GM23338 (cell line): ENCODE results near the gene ERAP2. TPM values are rescaled to one million over a fixed set of nuclear protein-coding genes. Genes with fewer than 3 reads are reported as not detected.

Experiments
- ATAC-seq: fragments of 200-7000 bp; cut with Tn5 transposase; 3 replicates; pipeline ENCODE4 v1.9.1; 2020
- DNase-seq: peaks from one replicate; pipeline ENCODE4 v3.0.0-alpha.2; 2015; ENCODE audit warnings: low spot score
- H2AFZ ChIP-seq: fragments of 200-600 bp; sonication (generic); 2 replicates; pipeline ENCODE4 v1.8.0; 2016; ENCODE audit warnings: antibody characterized with exemption, mild to moderate bottlenecking, moderate library complexity
- H3F3A ChIP-seq: fragments of 200-600 bp; sonication (generic); replicated peaks from 2 replicates; pipeline ENCODE4 v1.8.0; 2017; ENCODE audit warnings: antibody characterized with exemption, mixed run types, low read depth
- H3K27ac ChIP-seq: fragments of 200-600 bp; sonication (generic); 2 replicates; pipeline ENCODE4 v1.6.1; 2016; ENCODE audit warnings: low read depth
- H3K27me3 ChIP-seq: fragments of 200-600 bp; sonication (generic); 2 replicates; pipeline ENCODE4 v1.8.0; 2016; ENCODE audit warnings: mild to moderate bottlenecking, mixed run types, moderate library complexity; ENCODE audit not compliant: insufficient read depth
- H3K36me3 ChIP-seq: fragments of 200-600 bp; sonication (generic); 2 replicates; pipeline ENCODE4 v1.8.0; 2016; ENCODE audit warnings: mild to moderate bottlenecking; ENCODE audit not compliant: insufficient read depth
- H3K4me1 ChIP-seq: fragments of 200-600 bp; sonication (generic); 2 replicates; pipeline ENCODE4 v1.8.0; 2016; ENCODE audit warnings: mild to moderate bottlenecking, moderate library complexity; ENCODE audit not compliant: insufficient read depth
- H3K4me2 ChIP-seq: fragments of 200-600 bp; sonication (generic); 2 replicates; pipeline ENCODE4 v1.7.1; 2017; ENCODE audit warnings: mixed run types
- H3K4me3 ChIP-seq: fragments of 200-600 bp; sonication (generic); 2 replicates; pipeline ENCODE4 v1.6.1; 2016; ENCODE audit warnings: mixed run types
- H3K79me2 ChIP-seq: fragments of 200-600 bp; sonication (generic); replicated peaks from 2 replicates; pipeline ENCODE4 v1.8.0; 2017; ENCODE audit warnings: mild to moderate bottlenecking; ENCODE audit not compliant: insufficient read depth
- H3K9me2 ChIP-seq: fragments of 200-600 bp; sonication (generic); 2 replicates; pipeline ENCODE4 v1.8.0; 2017; ENCODE audit not compliant: insufficient read depth
- H4K20me1 ChIP-seq: fragments of 200-600 bp; sonication (generic); replicated peaks from 2 replicates; pipeline ENCODE4 v1.8.0; 2017; ENCODE audit warnings: mild to moderate bottlenecking; ENCODE audit not compliant: insufficient read depth
- H3K27ac Mint-ChIP-seq: 2 replicates; pipeline ENCODE4 v1.8.0; 2020; ENCODE audit warnings: inconsistent platforms, mild to moderate bottlenecking, moderate library complexity, mixed read lengths
- H3K27me3 Mint-ChIP-seq: 3 replicates; pipeline ENCODE4 v1.8.0; 2022; ENCODE audit warnings: low read depth, mild to moderate bottlenecking, moderate library complexity, mixed read lengths, inconsistent platforms; ENCODE audit not compliant: insufficient read depth, poor library complexity
- H3K36me3 Mint-ChIP-seq: 3 replicates; pipeline ENCODE4 v1.8.0; 2021; ENCODE audit warnings: low read depth, mild to moderate bottlenecking, inconsistent platforms, moderate library complexity, mixed read lengths
- H3K4me1 Mint-ChIP-seq: 3 replicates; pipeline ENCODE4 v1.8.0; 2020; ENCODE audit warnings: mild to moderate bottlenecking, inconsistent platforms, mixed read lengths
- H3K4me3 Mint-ChIP-seq: 3 replicates; pipeline ENCODE4 v1.8.0; 2021; ENCODE audit warnings: moderate library complexity, mild to moderate bottlenecking, inconsistent platforms, mixed read lengths
- H3K9me3 Mint-ChIP-seq: 3 replicates; pipeline ENCODE4 v1.8.0; 2020; ENCODE audit warnings: moderate library complexity, mild to moderate bottlenecking, inconsistent platforms, mixed read lengths
- CTCF ChIP-seq, 2 experiments: fragments of 200-600 bp in 1 of 2; sonication (generic) in 1 of 2; conservative IDR thresholded peaks; 2 replicates each; pipeline versions ENCODE4 v1.5.1 to v1.6.1; 2016 to 2017; ENCODE audit warnings: antibody characterized with exemption in 2 of 2, low read depth in 2 of 2, mild to moderate bottlenecking in 2 of 2, moderate library complexity in 1 of 2
- ETS1 ChIP-seq: IDR thresholded peaks from 2 replicates; pipeline ENCODE4 v1.6.1; 2016; ENCODE audit warnings: antibody characterized with exemption
- NANOG ChIP-seq: IDR thresholded peaks from 2 replicates; pipeline ENCODE4 v1.6.1; 2016; ENCODE audit warnings: antibody characterized with exemption, borderline replicate concordance
- POLR2AphosphoS5 ChIP-seq: IDR thresholded peaks from 2 replicates; pipeline ENCODE4 v1.6.1; 2016; ENCODE audit warnings: antibody characterized with exemption, low read depth
- ZNF462 ChIP-seq: fragments of 250-450 bp; sonication (Bioruptor Pico); IDR thresholded peaks from 2 replicates; pipeline ENCODE4 v1.5.0; 2020; ENCODE audit warnings: mild to moderate bottlenecking, moderate library complexity
- polyA plus RNA-seq: library from polyadenylated mRNA; unstranded; fragments of >200 nt; fragmentation: Nextera tagmentation; extraction: Ambion mirVana; gene quantifications from 2 replicates; pipeline ENCODE4 v1.2.1, GENCODE V29; 2016
- total RNA-seq: library from RNA; depleted of rRNA; stranded (reverse); fragments of >200 nt; shearing (Covaris generic); gene quantifications from 2 replicates; pipeline ENCODE4 v1.2.3, GENCODE V29; 2014

The ERAP2 gene
- total and polyA plus RNA-seq, 2 experiments from 2014 or later = 0.73 TPM; not detected in 1

- no peaks in the 10 kb centered on the region for H3K9me2 ChIP-seq
- H3K4me2 ChIP-seq = no peak overlapping the region
- DNase-seq (no peak), ATAC-seq (no peak)
- H3K4me3 ChIP-seq = no peak overlapping the region
- peaks cover 12% of the 10 kb centered on the region; the same call in 1 of the 2 replicates for H3K4me1 ChIP-seq
- no peak overlapping the region for H3K27ac Mint-ChIP-seq
- H3K27me3 ChIP-seq = no peaks in the 10 kb centered on the region
- H2AFZ ChIP-seq = no peak overlapping the region
- H3K27ac ChIP-seq = no peak overlapping the region
- H3K9me3 Mint-ChIP-seq = no peaks in the 10 kb centered on the region
- H3K36me3 Mint-ChIP-seq = no peaks in the 10 kb centered on the region; the same call in 2 of the 3 replicates
- no peaks in the 10 kb centered on the region for H3K79me2 ChIP-seq
- no peaks in the 10 kb centered on the region for H4K20me1 ChIP-seq
- TF ChIP-seq ZNF462 (CRISPR knock-in tag) (no peak), CTCF (conservative IDR thresholded peaks at IDR 0.05; ENCODE audit: low read depth in 2 of 2) (no peak), POLR2AphosphoS5 (no peak), ETS1 (no peak), NANOG (no peak)
- H3K4me1 Mint-ChIP-seq = peaks cover 10% of the 10 kb centered on the region
- H3F3A ChIP-seq = no peaks in the 10 kb centered on the region; the same call in 1 of the 2 replicates
- H3K27me3 Mint-ChIP-seq = peaks cover 4% of the 10 kb centered on the region
- no peak overlapping the region for H3K4me3 Mint-ChIP-seq
- H3K36me3 ChIP-seq = no peaks in the 10 kb centered on the region
These were observed 52.8 kb downstream of the ERAP2 start for GRCh38 chr5:96928931-96929708.
